Activated CD4-positive, CD25-positive, alpha-beta regulatory T cell (primary cell): ENCODE data around the gene IL31.

Experiments used
- DNase-seq, 4 experiments: peaks; one replicate each; lab custom pipeline; 2025; lab: John Stamatoyannopoulos, UW

The IL31 gene

GRCh38 chr12:122155705-122156104, 18.3 kb downstream of the IL31 start:
- no peak for DNase-seq

DNA sequence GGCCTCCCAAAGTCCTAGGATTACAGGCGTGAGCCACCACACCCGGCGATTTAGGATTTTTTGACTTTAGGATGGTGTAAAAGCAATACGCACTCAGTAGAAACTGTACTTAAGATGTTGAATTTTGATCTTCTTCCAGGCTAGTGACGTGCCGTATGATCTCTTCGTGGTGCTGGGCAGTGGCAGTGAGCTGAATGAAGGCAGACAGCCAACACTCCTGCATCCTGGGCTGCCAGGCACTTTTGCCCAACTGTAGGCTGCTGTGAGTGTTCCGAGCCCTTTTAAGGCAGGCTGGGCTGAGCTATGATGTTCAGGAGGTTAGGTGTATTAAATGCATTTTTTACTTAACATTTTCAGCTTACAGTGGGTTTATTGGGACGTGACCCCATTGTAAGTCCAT, 21.3 kb downstream of the IL31 start:
- DNase-seq = no peak

- no peak for DNase-seq
Measured at GRCh38 chr12:122150127-122150681, 23.8 kb downstream of the IL31 start.

DNA sequence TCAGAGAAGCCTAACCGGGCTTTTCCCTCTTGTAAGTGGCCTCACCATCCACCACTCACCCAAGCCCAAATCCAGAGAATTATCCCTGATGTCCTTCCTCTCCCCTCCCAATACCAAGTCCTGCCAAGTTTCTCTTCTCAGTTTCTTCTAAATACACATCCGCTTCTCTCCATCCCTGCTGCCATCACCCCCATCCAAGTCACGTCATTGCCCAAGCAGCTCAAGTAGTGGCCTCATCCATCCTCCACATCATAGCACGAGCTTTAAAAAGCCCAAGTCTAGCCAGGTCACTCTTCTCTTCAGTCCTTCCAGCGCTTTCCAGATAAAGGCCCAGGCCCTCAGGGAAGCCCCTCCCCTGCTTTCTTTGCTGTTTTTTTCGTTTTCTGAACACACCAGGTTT, 25.4 kb downstream of the IL31 start:
- DNase-seq = no peak

- DNase-seq = no peak
Measured at GRCh38 chr12:122147514-122148290, 26.3 kb downstream of the IL31 start.

DNA sequence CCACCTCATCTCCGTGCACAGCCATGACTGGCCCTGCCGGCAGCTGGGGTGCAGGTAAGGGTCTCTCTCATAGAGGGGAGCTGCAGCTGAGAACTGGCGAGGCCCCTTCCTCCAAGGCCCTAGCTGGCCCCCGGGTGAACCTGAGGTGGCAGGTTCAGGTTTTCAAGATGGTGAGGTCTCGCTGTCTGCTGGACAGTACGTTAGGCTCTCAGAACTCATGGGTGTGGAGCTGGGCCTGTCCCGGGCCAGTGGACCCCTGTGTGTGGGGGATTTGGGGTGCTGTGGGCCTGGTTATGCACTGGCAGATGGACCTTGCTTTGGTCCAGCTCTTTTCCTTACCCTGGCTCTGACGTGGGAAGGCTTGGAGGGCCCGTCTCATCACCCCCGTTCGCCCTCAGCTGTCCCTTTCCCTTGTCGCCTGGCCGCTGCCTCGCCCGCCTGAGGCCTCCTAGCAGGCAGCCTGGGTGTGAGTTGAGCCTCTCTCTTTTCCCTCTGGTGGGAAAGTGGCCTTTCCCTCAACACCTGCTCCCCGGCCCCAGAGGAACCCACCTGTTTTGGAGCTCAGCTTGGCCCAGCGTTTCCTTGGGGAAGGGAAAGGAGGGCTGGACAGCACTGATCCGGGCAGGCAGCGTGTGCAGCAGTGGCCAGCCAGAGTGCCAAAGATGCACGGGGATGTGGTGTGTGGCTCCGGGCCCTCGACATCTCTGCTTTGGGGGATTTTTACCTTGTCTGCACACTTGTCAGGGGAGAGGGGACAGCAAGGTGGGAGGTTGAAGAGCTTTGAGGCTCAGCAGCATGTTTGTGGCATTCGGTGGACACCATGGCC, 28.3 kb downstream of the IL31 start:
- no peak for DNase-seq

DNA sequence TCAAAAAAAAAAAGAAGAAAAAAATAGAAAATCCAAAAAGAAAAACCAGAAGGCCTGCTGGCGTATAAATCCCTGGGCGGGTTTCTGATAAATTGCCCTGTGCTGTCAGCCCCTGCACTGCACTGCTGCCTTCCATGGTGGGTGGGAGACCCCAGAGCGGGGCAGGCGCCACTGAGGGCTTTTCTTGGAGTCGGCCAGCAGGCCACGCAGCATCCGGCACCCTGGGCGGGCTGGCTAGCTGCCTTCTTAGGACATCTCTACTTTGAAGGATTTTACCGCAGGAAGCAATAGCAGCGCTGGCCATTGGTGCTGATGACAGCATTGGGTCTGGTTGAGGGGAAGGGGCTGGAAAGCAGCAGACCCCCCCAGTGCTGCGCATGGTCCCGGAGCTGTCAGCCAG, 29.1 kb downstream of the IL31 start:
- DNase-seq = no peak

GRCh38 chr12:122142857-122143256, 31.2 kb downstream of the IL31 start:
- no peak for DNase-seq

DNA sequence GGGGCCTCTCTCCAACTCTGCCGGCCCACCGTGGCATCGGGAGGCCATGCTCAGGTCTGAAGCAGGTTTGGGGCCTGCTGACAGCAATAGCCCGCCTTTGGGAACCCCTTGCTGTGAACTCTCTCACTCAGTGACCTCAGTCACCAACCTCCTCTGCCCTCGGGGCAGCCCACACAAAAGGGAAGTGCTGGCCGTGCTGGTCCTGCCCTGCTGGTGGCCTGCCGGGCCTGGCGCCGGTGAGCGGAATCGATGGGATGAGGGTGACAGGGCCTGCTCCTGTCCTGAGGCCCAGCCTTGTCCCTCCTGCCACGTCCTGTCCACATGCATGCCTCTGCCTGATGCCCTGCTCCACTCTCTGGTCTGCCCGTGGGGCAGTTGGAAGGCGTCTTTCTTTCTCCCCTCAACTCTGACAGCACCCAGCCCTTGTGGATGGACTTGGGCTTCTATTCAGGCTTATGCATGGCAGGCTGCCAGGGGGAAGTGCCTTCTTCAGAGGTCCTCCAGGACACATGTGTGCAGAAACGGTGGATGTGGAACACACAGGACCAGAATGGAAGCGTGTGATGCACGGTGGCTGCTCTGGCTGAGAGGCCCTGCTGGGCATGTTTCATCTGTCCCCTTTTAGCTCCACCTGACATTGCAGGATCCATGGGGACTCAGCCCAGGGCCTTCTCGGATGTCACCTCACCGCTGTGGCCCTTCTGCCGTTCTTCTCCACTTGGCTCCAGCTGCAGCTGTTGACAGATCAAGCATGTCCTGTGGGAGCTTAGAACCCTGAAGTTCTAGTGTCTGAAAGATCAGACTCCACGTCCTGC, 31.9 kb downstream of the IL31 start:
- DNase-seq = no peak

DNA sequence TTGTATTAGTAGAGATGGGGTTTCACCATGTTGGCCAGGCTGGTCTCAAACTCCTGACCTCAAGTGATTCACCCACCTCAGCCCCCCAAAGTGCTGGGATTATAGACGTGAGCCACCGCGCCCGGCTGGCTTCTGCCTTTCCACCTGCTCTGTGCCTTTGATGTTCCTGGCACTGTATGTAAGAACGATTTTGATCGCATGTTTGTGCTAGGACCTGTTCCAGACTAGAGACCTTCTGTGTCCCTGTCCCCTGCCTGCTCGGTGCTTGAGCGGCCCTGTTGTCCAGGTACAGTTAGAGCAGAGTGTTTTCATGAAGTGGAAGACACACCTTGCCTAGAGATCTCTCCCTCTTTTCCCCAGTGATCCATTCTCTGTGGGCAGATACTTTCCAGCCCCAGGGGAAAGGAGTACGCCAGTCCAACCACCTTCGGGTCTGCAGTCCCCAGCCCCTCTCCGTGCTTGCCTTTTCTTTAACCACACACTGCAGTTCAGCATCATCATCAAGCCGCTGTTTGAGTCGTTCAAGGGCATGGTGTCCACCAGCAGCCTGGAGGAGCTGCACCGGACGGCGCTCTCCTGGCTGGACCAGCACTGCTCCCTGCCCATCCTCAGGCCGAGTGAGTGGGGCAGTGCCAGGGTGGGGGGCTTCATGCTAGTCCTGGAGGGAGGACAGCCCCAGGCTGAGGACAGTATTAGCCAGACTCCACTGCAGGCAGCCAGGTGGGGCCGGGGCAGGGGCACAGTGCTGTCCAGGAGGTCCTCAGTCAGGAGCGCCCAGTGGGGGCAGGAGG, 33.4 kb downstream of the IL31 start:
- no peak for DNase-seq

DNA sequence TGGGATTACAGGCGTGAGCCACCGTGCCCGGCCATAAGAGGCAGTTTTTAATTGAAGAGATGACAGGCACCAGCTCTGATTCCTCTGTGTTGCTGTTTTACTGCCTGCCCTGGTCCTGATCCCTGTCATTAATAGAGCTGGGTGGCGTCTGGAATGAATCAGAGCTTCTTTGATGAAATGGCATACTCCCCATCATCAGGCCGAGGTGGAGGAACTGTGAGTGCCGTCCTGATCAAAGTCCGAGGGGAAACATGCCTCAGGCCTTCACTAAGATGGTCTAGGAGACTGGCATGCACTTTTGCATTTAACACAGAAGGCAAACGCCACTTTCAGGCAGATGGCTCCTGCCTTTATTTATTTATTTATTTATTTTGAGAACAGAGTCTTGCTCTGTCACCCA, 34.1 kb downstream of the IL31 start:
- DNase-seq = no peak

GRCh38 chr12:122139266-122139665, 34.8 kb downstream of the IL31 start:
- DNase-seq = no peak

DNA sequence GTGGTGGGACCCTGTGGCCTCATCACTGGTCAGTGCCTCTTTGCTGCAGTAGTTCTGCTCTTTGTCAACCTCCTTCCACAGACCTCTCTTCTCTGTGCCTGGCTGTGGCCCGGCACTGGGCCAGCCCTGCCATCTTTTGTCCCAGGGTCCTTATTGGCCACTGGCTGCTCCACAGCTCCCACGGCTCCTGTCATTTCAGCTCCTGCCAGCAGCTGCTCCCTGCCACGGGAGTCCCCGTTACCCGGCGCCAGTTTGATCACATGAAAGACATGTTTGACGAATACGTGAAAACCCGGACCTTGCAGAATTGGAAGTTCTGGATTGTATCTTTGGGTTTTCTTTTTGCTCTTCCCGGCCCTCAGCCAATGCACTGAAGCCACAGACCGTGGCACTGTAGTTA, 35.4 kb downstream of the IL31 start:
- DNase-seq = no peak

DNA sequence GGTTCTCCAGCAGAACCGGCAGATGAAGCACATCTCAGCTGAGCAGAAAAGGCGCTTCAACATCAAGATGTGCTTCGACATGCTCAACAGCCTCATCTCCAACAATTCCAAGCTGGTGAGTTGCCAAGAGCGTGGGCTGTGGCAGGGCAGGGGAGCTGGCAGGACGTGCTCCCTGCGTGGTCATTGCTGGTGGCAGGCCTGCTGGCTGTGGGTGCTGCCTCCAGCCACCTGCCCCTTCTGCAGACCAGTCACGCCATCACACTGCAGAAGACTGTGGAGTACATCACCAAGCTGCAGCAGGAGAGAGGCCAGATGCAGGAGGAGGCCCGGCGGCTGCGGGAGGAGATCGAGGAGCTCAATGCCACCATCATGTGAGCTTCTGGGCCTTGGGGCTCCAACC, 35.8 kb downstream of the IL31 start:
- DNase-seq = no peak

- no peak for DNase-seq
Measured at GRCh38 chr12:122137681-122138080, 36.3 kb downstream of the IL31 start.

DNA sequence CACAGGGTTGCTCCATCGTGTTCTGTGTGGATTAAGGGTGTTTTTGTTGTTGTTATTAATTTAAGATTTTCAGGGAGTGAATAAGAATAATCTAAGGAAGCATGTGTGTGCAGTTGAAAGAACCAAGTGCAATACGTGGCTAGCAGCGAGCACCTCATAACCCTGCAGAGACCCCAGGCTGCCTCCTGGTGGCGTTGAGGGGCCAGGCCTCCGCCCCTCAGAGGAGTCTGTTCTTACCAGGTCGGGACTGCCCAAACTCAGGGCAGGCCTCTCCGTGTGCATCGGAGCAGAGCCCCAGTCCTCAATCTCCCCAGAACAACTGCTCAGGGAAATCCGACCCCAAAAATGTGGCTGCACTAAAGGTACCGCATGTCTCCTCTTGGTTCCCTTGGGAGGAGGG, 36.8 kb downstream of the IL31 start:
- DNase-seq = no peak

- no peak for DNase-seq
Measured at GRCh38 chr12:122135437-122136031, 38.5 kb downstream of the IL31 start.

DNA sequence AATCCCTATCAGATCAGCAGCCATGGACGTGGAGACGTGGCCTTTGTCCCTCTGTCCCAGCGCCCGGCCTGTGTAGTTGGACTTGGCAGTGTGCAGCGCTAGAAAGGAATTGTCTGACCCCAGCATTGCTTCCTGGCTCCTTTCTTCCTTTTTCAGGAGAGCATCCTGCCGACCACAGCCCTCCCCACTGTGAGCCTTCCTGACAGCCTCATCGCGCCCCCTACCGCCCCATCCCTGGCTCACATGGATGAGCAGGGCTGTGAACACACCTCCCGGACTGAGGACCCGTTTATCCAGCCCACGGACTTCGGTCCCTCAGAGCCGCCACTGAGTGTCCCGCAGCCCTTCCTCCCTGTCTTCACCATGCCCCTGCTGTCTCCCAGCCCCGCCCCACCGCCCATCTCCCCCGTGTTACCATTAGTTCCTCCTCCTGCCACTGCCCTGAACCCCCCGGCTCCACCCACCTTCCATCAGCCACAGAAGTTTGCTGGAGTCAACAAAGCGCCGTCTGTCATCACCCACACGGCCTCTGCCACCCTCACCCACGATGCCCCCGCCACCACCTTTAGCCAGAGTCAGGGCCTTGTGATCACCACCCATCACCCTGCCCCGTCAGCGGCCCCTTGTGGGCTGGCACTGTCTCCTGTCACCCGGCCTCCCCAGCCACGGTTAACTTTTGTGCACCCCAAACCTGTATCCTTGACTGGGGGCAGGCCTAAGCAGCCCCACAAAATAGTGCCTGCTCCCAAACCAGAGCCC, 40.6 kb downstream of the IL31 start:
- DNase-seq = no peak

GRCh38 chr12:122130150-122130549, 43.9 kb downstream of the IL31 start:
- DNase-seq = no peak

DNA sequence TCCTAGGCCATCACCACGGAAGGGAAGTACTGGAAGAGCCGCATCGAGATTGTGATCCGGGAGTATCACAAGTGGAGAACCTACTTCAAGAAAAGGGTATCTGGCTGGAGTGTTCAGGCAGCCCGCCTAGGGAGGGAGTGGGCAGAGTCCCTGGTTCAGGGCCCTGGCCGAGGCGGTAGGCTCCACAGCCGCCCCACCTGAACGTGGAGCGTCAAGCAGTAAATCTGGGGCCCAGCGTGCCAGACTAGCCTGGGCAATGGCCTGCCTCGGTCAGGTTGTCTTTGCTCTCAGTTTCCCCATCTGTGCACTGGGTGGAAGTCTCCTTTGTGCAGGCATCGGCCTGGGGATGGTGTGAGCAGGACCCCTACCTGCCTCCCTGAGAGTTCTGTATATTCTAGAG, 44.9 kb downstream of the IL31 start:
- DNase-seq = no peak
